GM10847 (cell line): ENCODE data around the gene SMPD3.

Source experiments
- POLR2A ChIP-seq: IDR thresholded peaks from 2 replicates; pipeline ENCODE4 v1.6.1; 2011; ENCODE audit not compliant: insufficient read length; ENCODE audit errors: extremely low read depth

Gene SMPD3

GRCh38 chr16:68356249-68356918, 91.9 kb downstream of the SMPD3 start:
- TF ChIP-seq POLR2A = no peak

GRCh38 chr16:68355447-68356248, 92.7 kb downstream of the SMPD3 start:
- no peak for TF ChIP-seq POLR2A

GRCh38 chr16:68354816-68355215, 93.5 kb downstream of the SMPD3 start:
- no peak for TF ChIP-seq POLR2A

- no peak for TF ChIP-seq POLR2A
These were observed 94.9 kb downstream of the SMPD3 start for GRCh38 chr16:68353366-68353765.

GRCh38 chr16:68351991-68352431, 96.3 kb downstream of the SMPD3 start:
- TF ChIP-seq POLR2A = no peak

- TF ChIP-seq POLR2A = no peak
These were observed 96.8 kb downstream of the SMPD3 start for GRCh38 chr16:68351463-68351862.

- no peak for TF ChIP-seq POLR2A
These were observed 97.4 kb downstream of the SMPD3 start for GRCh38 chr16:68350813-68351350.

- no peak for TF ChIP-seq POLR2A
These were observed 98.4 kb downstream of the SMPD3 start for GRCh38 chr16:68349838-68350410.

GRCh38 chr16:68348639-68349445, 99.5 kb downstream of the SMPD3 start:
- no peak for TF ChIP-seq POLR2A

GRCh38 chr16:68347605-68348004, 100.7 kb downstream of the SMPD3 start:
- no peak for TF ChIP-seq POLR2A

- TF ChIP-seq POLR2A = no peak
These were observed 101.3 kb downstream of the SMPD3 start for GRCh38 chr16:68346892-68347480.

GRCh38 chr16:68345958-68346635, 102.2 kb downstream of the SMPD3 start:
- TF ChIP-seq POLR2A = no peak

GRCh38 chr16:68345351-68345810, 102.9 kb downstream of the SMPD3 start:
- TF ChIP-seq POLR2A = no peak

- no peak for TF ChIP-seq POLR2A
These were observed 104.1 kb downstream of the SMPD3 start for GRCh38 chr16:68344252-68344651.
